ENCODE results near the gene NFASC.

Gene NFASC

DNA sequence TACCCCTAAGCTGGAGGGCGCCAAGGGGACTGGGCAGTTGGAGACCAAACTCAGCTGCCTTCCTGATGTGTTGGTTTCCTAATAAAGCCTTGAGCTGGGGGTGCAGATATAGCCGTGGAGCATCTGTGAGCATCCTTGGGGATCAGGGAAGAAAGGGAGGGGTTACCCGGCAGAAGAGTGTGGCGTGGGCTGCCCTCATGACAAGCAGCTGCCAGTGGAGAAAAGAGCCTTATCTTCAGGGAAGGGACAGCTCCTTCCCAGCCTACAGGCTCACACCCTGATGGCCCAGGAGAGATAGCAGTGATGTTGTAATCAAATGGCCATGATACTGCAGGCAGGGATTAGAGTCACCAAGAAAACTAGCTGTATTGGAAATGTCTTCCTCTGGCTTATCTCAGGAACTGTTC, 10.8 kb upstream of the NFASC start:
- DNase-seq (ENCODE audit: low spot score) = no peak

DNA sequence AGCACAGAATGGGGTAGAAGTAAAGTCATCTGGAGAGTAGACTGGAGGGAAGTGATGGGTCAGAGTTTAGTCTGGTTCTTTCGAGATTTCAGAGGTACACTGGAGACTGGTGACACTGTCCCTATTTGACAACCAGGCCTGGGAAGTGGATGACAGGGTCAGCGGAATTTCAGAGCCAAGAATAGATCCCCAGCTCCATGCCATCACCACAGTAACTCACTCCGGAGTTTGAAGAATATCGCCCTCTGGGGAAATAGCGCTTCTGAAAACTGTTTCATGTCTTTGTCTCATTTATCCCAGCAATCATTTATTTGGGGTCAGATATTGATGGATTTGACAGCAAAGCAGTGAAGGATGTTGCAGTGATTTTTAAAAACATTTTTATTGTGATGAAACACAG, 7.6 kb upstream of the NFASC start:
- DNase-seq (ENCODE audit: low spot score) = no peak

DNA sequence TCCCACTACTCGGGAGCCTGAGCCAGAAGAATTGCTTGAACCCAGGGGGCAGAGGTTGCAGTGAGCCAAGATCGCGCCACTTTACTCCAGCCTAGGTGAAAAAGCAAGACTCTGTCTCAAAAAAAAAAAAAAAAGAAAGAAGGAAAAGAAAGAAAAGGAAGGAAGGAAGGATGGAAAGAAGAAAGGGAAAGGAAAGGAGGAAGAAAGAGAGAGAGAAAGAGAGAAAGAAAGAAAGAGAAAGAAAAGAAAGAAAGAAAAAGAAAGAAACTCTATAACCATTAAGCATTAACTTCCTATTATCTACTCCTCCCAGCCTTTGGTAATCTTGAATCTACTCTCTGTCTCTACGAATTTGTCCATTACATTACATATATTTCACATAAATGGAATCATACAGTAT, 6.9 kb upstream of the NFASC start:
- no peak for DNase-seq (ENCODE audit: low spot score)

DNA sequence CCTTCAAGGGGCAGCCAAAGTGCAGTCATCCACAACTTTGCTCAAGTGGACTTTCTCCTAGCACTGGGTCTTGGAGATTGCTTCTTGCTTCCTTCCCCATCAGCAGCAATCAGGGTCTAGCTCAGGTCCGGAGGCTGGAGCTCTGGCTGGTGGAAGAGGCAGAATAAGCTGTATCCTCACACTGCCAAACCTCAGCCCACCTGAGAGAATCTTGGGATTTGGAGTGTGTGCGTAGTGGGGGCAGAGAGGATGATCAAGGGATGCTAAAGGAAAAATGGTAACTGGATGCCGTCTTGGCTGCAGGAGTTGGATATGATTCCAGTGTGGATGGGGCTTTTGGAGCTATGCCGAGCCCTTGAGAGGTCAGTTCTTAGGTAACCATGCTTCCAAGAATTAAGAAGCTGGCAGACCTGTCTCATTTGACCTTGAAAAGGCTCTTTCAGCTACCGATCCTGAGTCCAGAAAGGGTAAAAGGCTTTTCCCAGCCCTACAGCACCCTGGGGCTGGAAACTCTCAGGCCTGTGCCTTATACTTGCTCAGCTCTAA, 4.5 kb upstream of the NFASC start:
- DNase-seq (ENCODE audit: low spot score) = no peak

DNA sequence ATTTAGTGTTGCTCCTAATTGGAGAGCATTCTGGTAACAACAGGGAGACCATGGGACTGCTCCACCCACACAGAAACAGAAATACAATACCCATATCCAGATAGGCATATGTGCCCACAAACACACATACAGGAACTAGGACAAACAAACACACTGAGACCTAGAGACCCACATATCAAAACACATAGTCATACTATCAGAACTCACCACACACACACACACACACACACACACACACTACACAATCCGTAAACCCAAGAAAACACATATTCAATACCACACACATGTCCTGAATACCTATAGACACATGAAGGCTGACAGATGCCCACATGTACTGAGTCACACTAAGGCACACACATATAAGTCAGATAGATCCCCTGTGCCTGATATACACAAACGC, 3.5 kb upstream of the NFASC start:
- no peak for DNase-seq (ENCODE audit: low spot score)

DNA sequence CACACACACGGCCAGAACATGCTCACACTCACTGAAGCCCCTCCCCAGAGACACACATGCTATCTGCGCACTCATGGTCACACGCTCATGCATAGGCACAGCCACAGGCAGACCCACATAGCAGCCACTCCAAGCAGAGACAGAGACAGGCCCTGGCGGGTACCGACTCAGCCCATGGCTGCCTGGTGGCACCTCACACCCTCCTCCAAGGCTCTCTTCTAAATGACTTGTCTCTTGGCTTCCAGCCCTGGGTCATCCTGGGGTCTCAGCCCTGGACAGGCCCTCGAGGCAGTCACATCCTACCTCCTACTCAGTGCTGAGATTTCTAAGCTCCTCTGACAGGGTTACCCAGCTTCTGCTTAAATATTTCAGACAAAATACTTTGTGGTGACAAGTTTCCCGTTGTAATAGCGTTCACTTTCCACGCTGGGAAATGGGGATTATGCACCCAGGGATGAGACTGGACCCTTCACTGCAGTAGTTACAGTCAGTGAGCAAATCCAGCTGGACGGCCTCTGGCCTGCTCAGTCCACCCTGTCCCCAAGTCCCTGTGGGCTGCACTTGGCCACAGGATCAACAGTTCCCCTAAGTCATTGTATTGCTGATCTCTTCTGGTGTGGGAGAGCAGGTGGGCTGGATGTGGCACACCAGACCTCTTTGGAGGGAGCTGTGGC, 2.9 kb upstream of the NFASC start:
- no peak for DNase-seq (ENCODE audit: low spot score)

DNA sequence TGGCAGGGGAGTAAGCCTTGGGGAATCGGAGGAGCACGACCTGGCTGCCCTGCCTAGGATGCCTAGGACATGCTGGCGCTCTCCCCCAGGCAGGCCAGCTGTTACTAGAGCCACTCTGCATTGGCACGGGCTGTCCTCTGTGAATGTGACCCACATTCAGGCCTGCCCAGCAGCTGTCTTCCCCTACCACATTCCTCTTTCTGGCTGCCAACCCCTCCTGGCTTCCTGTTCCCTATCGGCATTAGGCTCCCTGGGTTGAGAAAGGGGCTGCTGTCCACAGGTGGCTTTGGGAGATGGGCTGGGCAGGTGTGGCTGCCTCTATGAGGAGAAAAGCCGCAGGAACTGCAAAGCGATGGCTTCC, 2.3 kb upstream of the NFASC start:
- no peak for DNase-seq (ENCODE audit: low spot score)

DNA sequence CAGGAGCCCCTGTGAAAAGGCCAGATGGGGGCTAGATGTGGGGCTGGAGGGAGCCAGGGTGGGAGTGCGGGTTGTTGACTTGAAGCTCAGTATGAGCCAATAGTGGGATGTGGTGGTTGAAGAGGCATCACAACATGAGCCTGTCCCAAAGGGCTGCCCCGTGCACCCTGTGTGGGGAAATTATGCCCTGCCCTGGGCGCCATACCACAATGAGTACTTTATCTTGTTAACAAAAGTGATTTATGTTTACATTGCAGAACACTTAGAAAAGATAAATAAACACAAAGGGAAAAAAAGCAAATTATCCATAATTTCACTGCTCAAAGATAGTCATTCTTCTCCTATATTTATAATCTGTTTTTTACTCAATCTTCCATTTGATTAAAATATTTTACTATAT, 1.6 kb upstream of the NFASC start:
- DNase-seq (ENCODE audit: low spot score) = no peak

DNA sequence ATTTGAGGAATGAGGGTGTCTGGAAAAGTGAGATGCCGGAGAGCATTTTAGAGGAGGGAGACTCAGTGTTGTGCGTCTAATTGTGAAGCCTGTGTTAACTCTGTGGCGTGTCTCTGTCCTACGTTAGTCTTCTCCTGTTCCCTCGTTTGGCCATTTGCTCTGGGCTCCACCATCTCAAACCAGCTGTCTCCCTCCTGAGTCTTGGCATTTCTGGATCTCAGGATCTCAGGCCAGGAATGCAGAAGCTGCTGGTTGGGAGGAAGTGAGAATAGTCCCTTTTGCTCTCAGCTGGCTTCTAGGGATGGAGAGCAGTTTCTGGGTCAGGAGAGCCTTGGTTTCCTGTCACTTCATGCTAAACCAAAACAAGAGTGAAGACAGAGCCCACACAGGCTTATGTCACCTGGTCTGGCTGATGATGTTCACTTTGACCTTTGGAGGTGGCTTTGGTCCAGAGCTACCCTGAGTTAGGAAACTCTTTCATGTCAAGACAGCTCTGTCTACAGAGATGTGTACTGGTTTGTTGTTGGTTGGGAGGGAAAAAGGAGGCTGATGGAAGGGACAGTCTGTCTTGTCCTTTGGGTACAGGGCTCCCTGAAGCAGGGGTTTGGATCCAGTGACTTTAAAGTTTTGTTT, 859 bp downstream of the NFASC start:
- no peak for DNase-seq (ENCODE audit: low spot score)

DNA sequence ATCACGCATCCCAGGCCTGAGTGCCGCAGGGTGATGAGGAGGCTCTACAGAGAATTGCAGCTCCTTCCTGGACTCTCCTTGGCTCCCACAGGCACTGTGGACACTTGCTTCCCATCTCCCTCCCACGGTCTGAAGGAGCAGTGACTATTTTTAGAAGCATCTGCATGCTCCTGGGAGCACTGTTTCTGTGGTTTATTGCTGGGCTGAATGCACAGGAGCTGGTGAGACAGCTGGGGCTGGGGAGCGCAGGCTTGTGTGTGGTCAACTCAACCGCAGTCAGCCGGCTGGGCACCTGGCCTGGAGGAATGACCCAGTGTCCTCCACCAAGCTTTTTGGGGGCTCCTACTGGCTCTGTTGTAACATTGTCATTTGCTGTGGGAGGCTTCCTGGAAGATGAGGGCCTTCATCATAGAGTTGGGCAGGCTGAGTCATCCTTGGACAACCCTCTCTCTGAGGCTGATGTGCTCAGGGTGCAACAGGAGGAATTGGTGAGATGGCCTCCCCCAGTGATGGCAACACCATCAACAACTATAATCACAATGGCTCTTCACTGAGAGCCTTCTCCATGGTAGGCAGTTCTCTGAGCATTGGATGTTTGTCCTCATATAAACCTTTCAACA, 1.7 kb downstream of the NFASC start:
- DNase-seq (ENCODE audit: low spot score) = peak; percentile 18

DNA sequence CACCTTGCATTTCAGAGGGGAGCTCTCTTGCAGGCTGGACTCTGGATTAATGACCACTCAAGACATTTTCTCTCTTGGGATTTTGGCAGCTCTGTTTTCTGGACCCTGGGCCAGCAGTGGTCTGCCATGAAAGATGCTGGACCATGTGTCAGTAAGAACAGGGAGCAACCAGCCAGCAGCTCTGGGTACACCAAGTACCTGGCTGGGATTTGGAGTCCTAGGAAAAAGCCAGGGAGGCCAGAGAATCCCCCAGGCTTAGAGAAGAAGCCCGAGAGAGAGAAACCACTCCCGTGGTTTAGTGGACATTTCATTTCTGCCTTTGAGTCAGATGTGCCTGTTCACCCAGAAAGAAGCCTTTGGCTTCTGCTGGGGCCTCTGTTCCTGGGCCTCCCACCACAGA, 2.5 kb downstream of the NFASC start:
- no peak for DNase-seq (ENCODE audit: low spot score)

DNA sequence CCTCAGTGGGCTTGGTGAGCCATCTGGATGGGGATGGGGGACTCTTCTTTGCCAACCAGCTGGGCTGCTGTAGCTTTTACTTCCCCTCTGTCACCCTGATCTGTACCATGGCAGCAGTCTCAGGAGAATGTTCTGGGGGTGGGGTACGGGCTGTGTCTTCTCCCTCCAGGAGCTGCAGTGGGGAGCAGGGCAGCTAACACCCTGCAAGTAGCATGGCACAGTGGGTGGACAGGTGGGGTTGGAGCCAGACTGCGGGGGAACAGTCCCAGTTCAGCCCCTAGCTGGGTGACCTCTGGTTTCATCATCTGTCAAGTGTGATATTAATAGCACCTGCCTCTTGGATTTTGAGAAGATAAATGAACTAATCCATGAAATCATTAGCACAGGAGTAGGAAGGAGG, 3.1 kb downstream of the NFASC start:
- no peak for DNase-seq (ENCODE audit: low spot score)

DNA sequence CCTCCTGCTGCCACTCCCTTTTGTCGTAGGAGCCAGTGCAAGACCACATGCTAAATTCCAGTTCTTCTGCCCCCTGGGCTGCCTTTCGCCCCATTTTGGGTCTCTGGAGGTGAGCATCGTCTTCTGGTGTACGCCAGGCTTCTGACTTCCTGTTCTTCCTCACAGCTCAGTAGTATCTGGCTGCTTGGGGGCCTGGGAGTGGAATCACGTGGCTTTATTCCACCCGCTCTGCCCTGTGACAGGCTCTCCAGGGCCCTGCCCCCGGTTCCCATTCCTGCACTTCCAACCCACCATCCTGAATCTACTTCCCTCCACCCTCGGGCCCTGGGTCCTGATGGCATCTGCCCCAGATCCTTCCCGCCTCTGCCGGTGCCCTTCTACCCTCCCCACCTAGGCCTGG, 3.6 kb downstream of the NFASC start:
- no peak for DNase-seq (ENCODE audit: low spot score)

DNA sequence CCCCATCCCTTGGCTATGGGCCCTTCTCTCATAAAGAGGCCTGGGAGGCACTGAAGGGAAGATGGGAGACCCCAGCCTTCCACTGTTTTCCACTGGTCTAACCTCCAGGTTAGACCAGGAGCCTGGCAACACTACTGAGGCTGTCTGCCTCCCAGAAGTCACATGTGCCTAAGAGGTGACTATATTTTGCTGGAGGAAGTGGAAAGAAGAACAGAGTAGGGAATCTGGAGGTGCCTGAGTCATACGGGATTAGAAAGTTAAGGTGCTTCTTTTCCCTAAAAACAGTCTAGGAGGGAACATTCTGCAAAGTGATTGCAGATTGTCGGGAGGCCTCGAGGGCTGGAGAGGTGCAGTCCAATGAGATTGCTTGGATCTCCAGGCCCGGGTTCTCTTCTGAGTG, 4.6 kb downstream of the NFASC start:
- DNase-seq (ENCODE audit: low spot score) = no peak

DNA sequence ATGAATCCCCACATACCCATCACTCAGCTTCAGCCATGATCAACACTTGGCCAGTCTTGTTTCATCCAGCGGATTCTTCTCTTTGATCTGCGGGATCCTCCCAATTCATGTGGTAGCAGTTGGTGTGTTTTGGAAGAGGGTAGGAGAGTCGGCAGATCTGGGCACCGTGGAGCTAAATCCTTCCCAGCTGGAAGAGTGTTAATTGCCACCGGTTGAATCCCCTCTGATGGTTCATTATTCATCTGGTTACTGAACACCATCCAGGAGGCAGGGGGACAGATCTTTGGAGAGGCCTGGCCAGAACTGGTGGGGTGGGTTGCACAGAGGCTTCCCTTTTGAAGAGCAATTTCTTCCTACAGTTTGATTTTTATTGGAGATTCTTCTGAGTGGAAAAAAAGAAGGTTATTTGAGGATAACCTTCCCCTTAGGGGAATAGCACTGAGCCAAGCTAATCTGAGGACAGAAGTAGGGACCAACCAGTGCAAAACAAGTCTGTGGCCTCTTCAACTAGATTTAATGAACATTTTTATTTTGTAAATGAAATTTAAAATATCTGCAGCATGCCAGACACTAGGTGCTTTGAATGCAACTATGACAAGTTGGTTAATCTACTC, 8.1 kb downstream of the NFASC start:
- no peak for DNase-seq (ENCODE audit: low spot score)

DNA sequence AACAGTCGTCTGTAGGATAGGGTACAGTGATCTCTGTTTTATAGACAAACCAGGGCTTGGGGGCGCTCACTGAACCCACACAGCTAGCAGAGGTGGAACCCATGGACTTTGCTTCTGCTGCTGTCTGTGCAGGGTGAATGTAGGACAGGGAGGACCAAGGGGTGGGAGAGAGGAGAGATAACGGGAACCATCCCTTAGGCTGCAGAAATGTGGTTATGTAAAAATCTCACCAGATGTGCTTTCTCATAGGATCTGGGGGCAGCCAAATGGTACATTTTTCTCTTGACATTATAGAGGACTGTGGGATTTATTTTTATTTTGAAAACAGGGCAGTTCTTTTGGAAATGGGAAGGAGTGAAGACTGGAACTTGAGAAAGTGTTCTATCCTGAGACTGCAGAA, 8.7 kb downstream of the NFASC start:
- DNase-seq (ENCODE audit: low spot score) = no peak

DNA sequence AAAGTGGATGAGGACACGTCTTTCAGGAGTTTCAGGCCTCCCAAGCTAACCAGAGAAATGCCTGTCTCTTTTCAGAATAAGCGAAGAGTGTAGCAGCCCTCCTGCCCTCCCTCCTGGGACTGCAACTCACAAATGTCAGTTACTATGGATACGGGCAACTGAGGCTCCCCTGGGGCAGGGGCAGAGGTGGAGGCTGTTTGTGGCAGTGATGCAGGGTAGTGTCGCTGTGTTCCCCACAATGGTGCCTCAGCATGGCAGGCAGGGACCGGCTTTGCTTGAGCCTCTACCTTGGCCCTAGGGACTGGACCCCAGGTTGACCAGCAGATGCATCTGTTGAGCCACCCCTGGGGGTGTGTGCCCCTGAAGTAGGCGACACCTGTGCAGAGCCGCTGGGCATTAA, 10.2 kb downstream of the NFASC start:
- DNase-seq (ENCODE audit: low spot score) = no peak

DNA sequence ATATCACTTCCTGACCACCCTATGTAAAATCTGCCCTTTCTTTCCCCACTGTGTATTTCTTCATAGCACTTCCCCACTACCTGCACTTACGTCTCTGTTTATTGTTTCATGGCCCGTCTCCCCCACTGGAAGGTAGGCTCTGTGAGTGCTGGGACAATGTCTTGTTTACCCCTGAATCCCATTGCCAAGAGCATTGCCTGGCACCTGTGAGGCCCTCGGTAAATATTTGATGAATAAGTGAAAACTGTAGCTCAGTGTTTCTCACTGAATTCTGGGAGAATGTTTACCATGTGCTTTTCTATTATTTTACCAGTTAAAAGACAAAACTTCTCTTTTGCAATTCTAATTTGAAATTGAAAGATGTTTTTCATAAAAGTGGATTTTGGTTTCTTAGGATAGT, 11.8 kb downstream of the NFASC start:
- DNase-seq (ENCODE audit: low spot score) = no peak

DNA sequence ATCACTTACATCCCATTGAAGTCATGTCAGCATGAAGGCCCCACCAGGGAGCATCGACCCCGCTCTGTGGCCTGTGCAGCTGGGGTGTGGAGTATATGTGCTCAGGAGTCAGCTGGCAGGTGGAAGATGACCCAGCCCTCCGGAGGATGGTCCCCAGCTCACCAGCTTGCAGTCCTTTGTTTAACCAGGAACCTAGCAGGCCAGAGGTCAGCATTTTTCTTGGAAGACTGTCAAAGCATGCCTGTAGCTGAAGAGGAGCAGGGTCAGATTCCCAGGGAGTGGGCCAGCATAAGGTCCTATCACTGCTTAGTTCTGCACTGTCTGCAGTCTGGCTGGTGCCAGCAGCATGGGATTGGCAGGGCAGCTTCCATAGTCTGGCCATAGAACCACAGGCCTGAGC, 12.7 kb downstream of the NFASC start:
- DNase-seq (ENCODE audit: low spot score) = no peak

DNA sequence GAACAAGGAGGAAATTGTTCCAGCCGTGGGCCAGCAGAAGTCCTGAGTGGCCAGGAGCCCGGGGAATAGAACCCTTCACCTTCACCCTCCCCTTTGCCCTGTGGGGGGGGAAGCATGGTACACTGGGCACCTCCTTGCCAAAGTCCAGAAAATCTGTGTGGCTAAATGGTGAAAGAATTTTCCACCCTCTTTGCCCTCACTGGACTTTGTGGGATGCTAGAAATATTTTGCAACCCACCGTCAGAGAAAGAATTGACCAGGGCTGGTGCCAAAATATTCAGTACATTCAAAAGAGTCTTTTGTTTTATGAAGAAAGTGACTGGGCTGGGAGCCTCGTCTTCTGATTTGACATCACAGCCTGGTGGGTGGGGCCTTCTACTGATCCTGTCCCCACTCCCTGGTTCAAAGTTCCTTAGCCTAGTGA, 14.6 kb downstream of the NFASC start:
- no peak for DNase-seq (ENCODE audit: low spot score)

DNA sequence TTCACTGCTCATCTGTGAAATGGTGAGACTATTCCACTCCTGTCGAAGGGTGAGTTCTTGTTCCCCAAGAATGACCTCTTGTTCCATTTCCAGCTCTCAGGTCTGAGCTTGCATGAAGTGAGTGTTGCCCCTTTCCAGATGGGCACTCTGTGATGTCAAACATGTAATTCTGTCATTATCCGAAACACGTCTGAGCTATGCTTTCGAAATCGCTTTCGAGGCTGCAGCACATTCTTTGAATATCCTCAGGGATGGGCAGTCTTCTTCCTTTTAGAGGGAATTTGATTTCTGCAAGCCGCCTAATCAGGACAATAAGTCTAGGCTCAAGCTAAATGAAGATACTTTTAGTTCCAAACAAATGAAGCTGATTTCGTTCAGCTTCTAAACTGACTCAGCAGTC, 15.1 kb downstream of the NFASC start:
- no peak for DNase-seq (ENCODE audit: low spot score)

DNA sequence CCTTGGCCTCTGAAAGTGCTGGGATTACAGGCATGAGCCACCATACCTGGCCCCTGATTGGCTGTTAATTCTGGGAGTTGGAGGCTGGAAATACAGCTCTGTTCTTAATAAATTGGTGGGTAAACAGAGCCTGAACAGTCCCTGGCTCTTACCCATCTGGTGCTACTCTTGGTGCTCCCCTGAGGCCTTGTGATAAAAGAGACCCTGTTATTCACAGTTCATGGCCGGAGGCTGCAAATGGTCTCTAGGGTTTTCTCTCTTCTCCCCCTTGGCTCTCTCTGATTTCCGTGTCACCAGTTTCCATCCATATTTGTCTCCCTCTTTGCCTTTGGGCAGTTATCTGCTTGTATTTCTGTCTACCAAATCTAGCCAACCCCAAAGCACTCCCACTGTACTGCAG, 17.2 kb downstream of the NFASC start:
- DNase-seq (ENCODE audit: low spot score) = no peak

DNA sequence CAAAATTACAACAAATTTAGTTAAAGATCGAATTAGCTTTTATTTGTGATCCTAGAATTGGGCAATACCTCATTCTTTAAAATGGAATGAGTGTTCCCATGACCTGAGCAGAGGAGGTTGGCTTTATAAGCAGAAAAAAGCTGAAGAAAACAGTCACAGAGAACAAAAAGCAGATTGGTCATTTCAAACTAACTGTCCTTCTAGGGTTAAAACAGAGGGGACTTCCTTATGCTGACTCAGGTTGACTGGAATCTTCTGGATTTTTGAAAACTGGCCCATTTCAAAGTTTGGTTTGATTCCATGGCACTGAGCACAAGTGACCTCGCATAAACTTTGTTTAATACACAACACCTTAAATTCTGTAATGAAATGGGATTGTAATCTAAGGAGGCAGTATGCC, 17.6 kb downstream of the NFASC start:
- peak; percentile 22 for DNase-seq (ENCODE audit: low spot score)

Data from kidney tubule cell (primary cell).